ENCODE data around the gene CORIN. TPM values are rescaled to one million over a fixed set of nuclear protein-coding genes. Genes with fewer than 3 reads are reported as not detected.

CORIN gene
- total and polyA plus RNA-seq, 2 donors (not counting 1 experiment from before 2014, with no cell fraction given) = 0.25 TPM; not detected in 1

- no peak for ATAC-seq (ENCODE audit: low read depth)
- no peaks in the 10 kb centered on the region for H3K79me2 ChIP-seq (ENCODE audit: control insufficient read depth, insufficient read depth, low read length)
- no peaks in the 10 kb centered on the region for H3K27me3 ChIP-seq (replicated peaks in 1 of 4; ENCODE audit: control extremely low read depth in 1 of 4, control insufficient read depth in 3 of 4, insufficient read depth in 4 of 4, low read length in 3 of 4)
- WGBS (ENCODE audit: insufficient coverage) = no CpG with 5 or more reads among the region's 1 CpG
- H3K9me3 ChIP-seq (ENCODE audit: control extremely low read depth in 1 of 3, control insufficient read depth in 2 of 3, insufficient read depth in 1 of 3, low read length in 2 of 3) = no peaks in the 10 kb centered on the region
- H3K36me3 ChIP-seq (replicated peaks in 1 of 2; ENCODE audit: control extremely low read depth in 1 of 2, control insufficient read depth in 1 of 2, extremely low read depth in 1 of 2, insufficient read depth in 2 of 2, low read length in 1 of 2) = peaks cover 6 to 49% of the 10 kb centered on the region in 2 experiments
- peaks cover 0 to 5% of the 10 kb centered on the region in 2 donors for H3K4me1 ChIP-seq (ENCODE audit: control insufficient read depth in 2 of 2, insufficient read depth in 2 of 2, low read length in 2 of 2)
- no peak overlapping the region for H3K9ac ChIP-seq (ENCODE audit: low read length)
- ChIA-PET CTCF (interaction anchor here (1.2 to 5.4 kb wide), 4 partner anchors 10 to 104 kb away, joined by 4 to 40 read pairs (median 7); partner anchors contain the start of gene COMMD8), POLR2A (no interaction called here)
- peaks cover 11% of the 10 kb centered on the region for H3K4me1 Mint-ChIP-seq
- no peak overlapping the region for H3K4me3 Mint-ChIP-seq
- no peak overlapping the region for H3K27ac ChIP-seq (ENCODE audit: low read length in 2 of 2)
- H4K20me1 ChIP-seq (ENCODE audit: control insufficient read depth, insufficient read depth, low read length, poor library complexity, severe bottlenecking) = no peaks in the 10 kb centered on the region
- no peak overlapping the region for H3K27ac Mint-ChIP-seq
- TF ChIP-seq EZH2 (IDR thresholded peaks at IDR 0.05; ENCODE audit: borderline replicate concordance, insufficient read depth, low read depth, low read length, poor library complexity, severe bottlenecking) = no peak
- no peak for TF ChIP-seq CTCF (IDR thresholded peaks at IDR 0.05)
- H3K4me2 ChIP-seq (replicated peaks; ENCODE audit: low read depth, low read length, poor library complexity, severe bottlenecking) = no peak overlapping the region
- H2AFZ ChIP-seq (ENCODE audit: insufficient read depth, low read depth, low read length, poor library complexity, severe bottlenecking) = no peak overlapping the region
- no peaks in the 10 kb centered on the region for H3K9me3 Mint-ChIP-seq (ENCODE audit: insufficient read depth)
- intact Hi-C loops (cut with micrococcal nuclease) = loop anchor here (10.0 kb wide), 1 partner anchor 633 kb away; no protein-coding TSS in a partner anchor
- H3K27me3 Mint-ChIP-seq = no peaks in the 10 kb centered on the region
- DNase-seq = no peak
- H3K4me3 ChIP-seq (ENCODE audit: control extremely low read depth in 1 of 5, extremely low read depth in 1 of 5, insufficient read depth in 1 of 5, low read depth in 2 of 5, low read length in 4 of 5) = no peak overlapping the region
Measured at GRCh38 chr4:47567511-47567910, 270.4 kb downstream of the CORIN start.

GRCh38 chr4:47566969-47567368 lies 270.9 kb downstream of the CORIN start:
- Mint-ChIP-seq H3K4me1 (peaks cover 11% of the 10 kb centered on the region), H3K4me3 (no peak overlapping the region), H3K27ac (no peak overlapping the region), H3K9me3 (ENCODE audit: insufficient read depth) (no peaks in the 10 kb centered on the region), H3K27me3 (no peaks in the 10 kb centered on the region)
- no peak overlapping the region for H3K27ac ChIP-seq (ENCODE audit: low read length in 2 of 2)
- no peak overlapping the region for H2AFZ ChIP-seq (ENCODE audit: insufficient read depth, low read depth, low read length, poor library complexity, severe bottlenecking)
- no peaks in the 10 kb centered on the region for H3K27me3 ChIP-seq (replicated peaks in 1 of 4; ENCODE audit: control extremely low read depth in 1 of 4, control insufficient read depth in 3 of 4, insufficient read depth in 4 of 4, low read length in 3 of 4)
- no peak overlapping the region for H3K9ac ChIP-seq (ENCODE audit: low read length)
- TF ChIP-seq EZH2 (IDR thresholded peaks at IDR 0.05; ENCODE audit: borderline replicate concordance, insufficient read depth, low read depth, low read length, poor library complexity, severe bottlenecking) = no peak
- TF ChIP-seq CTCF (IDR thresholded peaks at IDR 0.05) = no peak
- H3K79me2 ChIP-seq (ENCODE audit: control insufficient read depth, insufficient read depth, low read length) = no peaks in the 10 kb centered on the region
- H3K36me3 ChIP-seq (replicated peaks in 1 of 2; ENCODE audit: control extremely low read depth in 1 of 2, control insufficient read depth in 1 of 2, extremely low read depth in 1 of 2, insufficient read depth in 2 of 2, low read length in 1 of 2) = peaks cover 6 to 46% of the 10 kb centered on the region in 2 experiments
- H3K4me2 ChIP-seq (replicated peaks; ENCODE audit: low read depth, low read length, poor library complexity, severe bottlenecking) = no peak overlapping the region
- H4K20me1 ChIP-seq (ENCODE audit: control insufficient read depth, insufficient read depth, low read length, poor library complexity, severe bottlenecking) = no peaks in the 10 kb centered on the region
- intact Hi-C loops (cut with micrococcal nuclease) = loop anchor here (10.0 kb wide), 1 partner anchor 632 kb away; no protein-coding TSS in a partner anchor
- H3K9me3 ChIP-seq (ENCODE audit: control extremely low read depth in 1 of 3, control insufficient read depth in 2 of 3, insufficient read depth in 1 of 3, low read length in 2 of 3) = no peaks in the 10 kb centered on the region
- DNase-seq = no peak
- CTCF ChIA-PET = interaction anchor here (1.4 to 5.4 kb wide), 3 partner anchors 10 to 104 kb away, joined by 4 to 40 read pairs (median 9); partner anchors contain the start of gene COMMD8
- H3K4me3 ChIP-seq (ENCODE audit: control extremely low read depth in 1 of 5, extremely low read depth in 1 of 5, insufficient read depth in 1 of 5, low read depth in 2 of 5, low read length in 4 of 5) = no peak overlapping the region
- no peak for ATAC-seq (ENCODE audit: low read depth)
- POLR2A ChIA-PET = no interaction called here
- peaks cover 0 to 5% of the 10 kb centered on the region in 2 donors for H3K4me1 ChIP-seq (ENCODE audit: control insufficient read depth in 2 of 2, insufficient read depth in 2 of 2, low read length in 2 of 2)

Data from B cell (primary cell).